ENCODE data around the gene TNS3.

- TF ChIP-seq CTCF (IDR thresholded peaks at IDR 0.05; ENCODE audit: insufficient read depth, low read depth, low read length) (no peak), EZH2 (IDR thresholded peaks at IDR 0.05; ENCODE audit: insufficient read depth, low read length) (no peak)
These were observed 229.4 kb downstream of the TNS3 start for GRCh38 chr7:47352394-47352968.
